ENCODE results near the gene SIRPG. TPM values are rescaled to one million over a fixed set of nuclear protein-coding genes. Genes with fewer than 3 reads are reported as not detected.
"Not testable (repeated sequence)": the region's sequence is repeated elsewhere in the genome, so short reads cannot be mapped to it uniquely, and the experiment has no call there.

The SIRPG gene
- 0.06 TPM for total RNA-seq (2013)
- polyA plus RNA-seq = under 1 TPM; 0.15 to 0.52 (median 0.51) TPM
- polyA minus RNA-seq = not detected in 2 replicates
- total RNA-seq = 0 to 1.4 (median 0.06) reads per million in 11 experiments

DNA sequence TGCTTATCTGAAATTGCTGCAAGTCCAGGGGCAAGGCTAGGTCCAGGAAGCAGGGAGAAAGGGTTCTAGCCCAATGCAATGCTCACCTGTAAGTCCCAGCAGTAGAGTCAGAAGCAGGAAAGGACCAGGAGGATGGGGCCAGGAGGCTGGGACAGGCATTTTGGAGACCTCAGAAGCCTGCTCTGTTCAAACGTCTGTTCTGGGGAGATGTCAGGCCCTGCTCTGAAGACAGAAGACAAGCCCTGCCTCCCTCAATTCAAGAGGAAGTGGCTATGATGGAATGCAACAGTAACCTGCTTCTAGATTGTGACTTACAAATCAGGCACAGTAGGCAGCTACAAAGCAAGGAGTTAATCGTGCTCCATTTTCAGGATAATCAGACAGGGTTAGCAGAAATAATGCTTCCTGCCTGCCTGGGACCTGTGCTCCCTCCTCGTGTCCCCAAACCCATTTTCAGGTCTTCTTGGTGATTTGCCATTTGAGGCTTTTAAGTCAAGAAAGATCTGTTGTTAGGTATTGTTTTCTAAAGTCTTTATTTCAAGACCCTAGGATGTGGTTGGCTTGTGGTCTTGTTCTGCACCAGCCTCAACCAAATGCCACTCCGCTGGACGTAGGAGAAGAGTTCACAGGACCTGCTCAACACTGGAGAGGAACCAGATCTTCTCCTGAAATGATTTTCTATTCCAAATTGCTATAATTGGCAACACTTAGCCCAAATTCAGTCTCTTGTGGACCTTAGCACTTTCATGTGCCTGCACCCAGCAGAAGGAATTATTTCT is at the start of gene SIRPG:
SIRPG (minus strand) TSS at position 224 of the 779 bp plus-strand sequence; CDS start at position 159, 65 bp downstream.
- WGBS (ENCODE audit: insufficient coverage) = 60% methylated on average over 1 of the region's 5 CpGs
- no peak for DNase-seq
- no peak for TF ChIP-seq CTCF (IDR thresholded peaks at IDR 0.05)
- Histone ChIP-seq H4K20me1 (ENCODE audit: insufficient read depth, low read length) (no peaks in the 10 kb centered on the region), H2AFZ (ENCODE audit: insufficient read depth, low read depth, low read length, poor library complexity, severe bottlenecking) (no peak within 1 kb of the TSS), H3K36me3 (replicated peaks in 1 of 2; ENCODE audit: control insufficient read depth in 1 of 2, insufficient read depth in 2 of 2, low read length in 2 of 2) (no peaks in the 10 kb centered on the region), H3K27me3 (ENCODE audit: control insufficient read depth in 2 of 2, insufficient read depth in 2 of 2, low read length in 2 of 2) (no peaks in the 10 kb centered on the region), H3K4me2 (replicated peaks; ENCODE audit: extremely low read depth, low read length, poor library complexity, severe bottlenecking) (no peak within 1 kb of the TSS), H3K9ac (ENCODE audit: insufficient read depth, low read length, poor library complexity, severe bottlenecking) (no peak within 1 kb of the TSS), H3K79me2 (ENCODE audit: insufficient read depth, low read length) (no peaks in the 10 kb centered on the region), H3K4me3 (replicated peaks in 1 of 3; ENCODE audit: low read depth in 2 of 3, low read length in 3 of 3) (no peak within 1 kb of the TSS), H3K4me1 (ENCODE audit: control insufficient read depth in 1 of 2, insufficient read depth in 2 of 2, low read length in 2 of 2) (peaks cover 6 to 23% of the 10 kb centered on the region in 2 donors), H3K9me3 (replicated peaks in 1 of 2; ENCODE audit: control insufficient read depth in 1 of 2, insufficient read depth in 1 of 2, low read length in 2 of 2) (no peaks in the 10 kb centered on the region), H3K27ac (ENCODE audit: low read depth in 1 of 2, low read length in 2 of 2) (no peak within 1 kb of the TSS)
- intact Hi-C loops (cut with micrococcal nuclease) = no loop called here
- Mint-ChIP-seq H3K4me3 (no peak within 1 kb of the TSS), H3K27me3 (ENCODE audit: low read depth in 3 of 3) (peaks cover 0 to 3% (median 2%) of the 10 kb centered on the region in 3 donors), H3K4me1 (peaks cover 30% of the 10 kb centered on the region), H3K36me3 (no peaks in the 10 kb centered on the region), H3K27ac (peak within 1 kb of the TSS in 2 of 7 donors; percentile 13 to 44), H3K9me3 (peaks cover 3 to 7% (median 4%) of the 10 kb centered on the region in 7 donors)

- not testable (repeated sequence) for H3K27ac Mint-ChIP-seq; H3K4me2 ChIP-seq (replicated peaks; ENCODE audit: extremely low read depth, low read length, poor library complexity, severe bottlenecking)
- 72% methylated on average over 5 of the region's 13 CpGs for WGBS (ENCODE audit: insufficient coverage)
These were observed 49.3 kb upstream of the SIRPG start for GRCh38 chr20:1706887-1707286.

More at GRCh38 chr20:1706887-1707286, 49.3 kb upstream of the SIRPG start:
- Histone ChIP-seq H3K4me1 (ENCODE audit: control insufficient read depth in 1 of 2, insufficient read depth in 2 of 2, low read length in 2 of 2) (peaks cover 25 to 36% of the 10 kb centered on the region in 2 donors), H3K9me3 (replicated peaks in 1 of 2; ENCODE audit: control insufficient read depth in 1 of 2, insufficient read depth in 1 of 2, low read length in 2 of 2) (peaks cover 0 to 14% of the 10 kb centered on the region in 2 donors)
- intact Hi-C loops (cut with micrococcal nuclease); H2AFZ ChIP-seq (ENCODE audit: insufficient read depth, low read depth, low read length, poor library complexity, severe bottlenecking); DNase-seq; H3K79me2 ChIP-seq (ENCODE audit: insufficient read depth, low read length); H3K4me3 ChIP-seq (replicated peaks in 1 of 3; ENCODE audit: low read depth in 2 of 3, low read length in 3 of 3); H3K27ac ChIP-seq (ENCODE audit: low read depth in 1 of 2, low read length in 2 of 2); H3K4me3 Mint-ChIP-seq; H3K27me3 ChIP-seq (ENCODE audit: control insufficient read depth in 2 of 2, insufficient read depth in 2 of 2, low read length in 2 of 2); H4K20me1 ChIP-seq (ENCODE audit: insufficient read depth, low read length); H3K9ac ChIP-seq (ENCODE audit: insufficient read depth, low read length, poor library complexity, severe bottlenecking); H3K36me3 ChIP-seq (replicated peaks in 1 of 2; ENCODE audit: control insufficient read depth in 1 of 2, insufficient read depth in 2 of 2, low read length in 2 of 2); H3K36me3 Mint-ChIP-seq; H3K27me3 Mint-ChIP-seq (ENCODE audit: low read depth in 3 of 3): not testable (repeated sequence)
- Mint-ChIP-seq H3K4me1 (peaks cover 43% of the 10 kb centered on the region), H3K9me3 (peaks cover 6 to 17% (median 11%) of the 10 kb centered on the region in 7 donors)
